Sigmoid colon (tissue), 7 donors: ENCODE results near the gene ENOX2. TPM values are rescaled to one million over a fixed set of nuclear protein-coding genes. Genes with fewer than 3 reads are reported as not detected.
A peak's percentile ranks its signal among the peaks of the same experiment; 100 is the strongest.
"Not testable (repeated sequence)": the region's sequence is repeated elsewhere in the genome, so short reads cannot be mapped to it uniquely, and the experiment has no call there.

Source experiments
- DNase-seq: peaks from one replicate; pipeline ENCODE4 v3.0.0-alpha.2; 2019
- H3K27ac ChIP-seq, 4 donors: fragments of 200-600 bp; sonication (generic); one replicate each; pipeline ENCODE4 v1.5.1; 2016 to 2019; ENCODE audit warnings: mild to moderate bottlenecking in 1 of 4
- H3K27me3 ChIP-seq, 3 donors: fragments of 200-600 bp; sonication (generic); one replicate each; pipeline ENCODE4 v1.5.1; 2019; ENCODE audit warnings: mild to moderate bottlenecking in 1 of 3
- H3K36me3 ChIP-seq, 4 donors: fragments of 200-600 bp; sonication (generic); one replicate each; pipeline ENCODE4 v1.5.1; 2016 to 2019
- H3K4me1 ChIP-seq, 4 donors: fragments of 200-600 bp; sonication (generic); one replicate each; pipeline ENCODE4 v1.5.1; 2017 to 2019
- H3K4me3 ChIP-seq, 4 donors: fragments of 200-600 bp; sonication (generic); one replicate each; pipeline ENCODE4 v1.5.1; 2017 to 2019; ENCODE audit warnings: mild to moderate bottlenecking in 2 of 4, moderate library complexity in 1 of 4
- H3K9me3 ChIP-seq, 4 donors: fragments of 200-600 bp in 3 of 4; sonication (generic) in 3 of 4; one replicate each; pipeline versions ENCODE4 v1.5.1 to v1.6.1; 2013 to 2019
- CTCF ChIP-seq, 4 experiments: fragments of 450-650 bp in 3 of 4; fragments of 200-600 bp in 1 of 4; IDR thresholded peaks; one replicate each; pipeline ENCODE4 v1.5.1; 2016 to 2019; ENCODE audit warnings: antibody characterized with exemption in 4 of 4, mild to moderate bottlenecking in 3 of 4, moderate library complexity in 2 of 4
- EP300 ChIP-seq, 4 donors: sonication (generic); formaldehyde crosslinking; IDR thresholded peaks; one replicate each; pipeline ENCODE4 v1.6.1; 2017; ENCODE audit warnings: antibody characterized with exemption in 4 of 4
- POLR2A ChIP-seq, 2 donors: fragments of 450-650 bp; IDR thresholded peaks; one replicate each; pipeline ENCODE4 v1.6.1; 2016; ENCODE audit warnings: antibody characterized with exemption in 2 of 2, mild to moderate bottlenecking in 2 of 2, moderate library complexity in 2 of 2
- POLR2AphosphoS5 ChIP-seq, 4 donors: sonication (generic); formaldehyde crosslinking; IDR thresholded peaks; one replicate each; pipeline ENCODE4 v1.6.1; 2017; ENCODE audit warnings: antibody characterized with exemption in 4 of 4
- WGBS, 2 donors: extraction: QIAGEN DNeasy Blood & Tissue Kit; methylation state at CpG; one replicate each; pipeline ENCODE4 v1.1.7; 2013; 5-methylcytosine and 5-hydroxymethylcytosine counted together
- intact Hi-C: fragments of 100-400 bp; cut with DNase I; formaldehyde crosslinking; loops from one replicate; pipeline ENCODE4 v1.15.1; 2023
- polyA plus RNA-seq, 3 donors: library from polyadenylated mRNA; stranded (reverse); fragments of 200-250 nt; gene quantifications; one replicate each; pipeline ENCODE4 v1.2.3, GENCODE V29; 2013
- total RNA-seq, 4 donors: library from RNA; depleted of rRNA; stranded (reverse); fragments of >200 nt; gene quantifications; one replicate each; pipeline ENCODE4 v1.1.0, GENCODE V29; 2016
- donor health status: healthy with polysubstance abuse.
- donor health status: Bipolar disorder and iron deficiency.
- donor health status: healthy.

The ENOX2 gene
- total and polyA plus RNA-seq, 7 donors = 2.4 to 28.9 (median 18.8) TPM

- H3K9me3 ChIP-seq = no peaks in the 10 kb centered on the region
- H3K27me3 ChIP-seq = no peaks in the 10 kb centered on the region
- no peaks in the 10 kb centered on the region for H3K36me3 ChIP-seq
- no peak overlapping the region for H3K4me3 ChIP-seq
- 66 to 80% methylated on average over 2 of the region's 2 CpGs for WGBS, 2 donors
- DNase-seq = no peak
- intact Hi-C loops = no loop called here
- H3K4me1 ChIP-seq = no peaks in the 10 kb centered on the region
- H3K27ac ChIP-seq = no peak overlapping the region
- TF ChIP-seq POLR2AphosphoS5 (IDR thresholded peaks at IDR 0.05) (no peak), EP300 (IDR thresholded peaks at IDR 0.05) (no peak), CTCF (IDR thresholded peaks at IDR 0.05) (no peak), POLR2A (IDR thresholded peaks at IDR 0.05) (no peak)
Observed at GRCh38 chrX:130933358-130933757, 30.3 kb upstream of the ENOX2 start.

GRCh38 chrX:130920405-130920804 is 17.4 kb upstream of the ENOX2 start:
- H3K27me3 ChIP-seq, intact Hi-C loops, H3K27ac ChIP-seq, DNase-seq, H3K36me3 ChIP-seq, H3K4me1 ChIP-seq, H3K4me3 ChIP-seq, H3K9me3 ChIP-seq: not testable (repeated sequence)
- 47 to 73% methylated on average over 2 of the region's 2 CpGs for WGBS, 2 donors

GRCh38 chrX:130919676-130920075 is 16.7 kb upstream of the ENOX2 start:
- H3K4me1 ChIP-seq, H3K9me3 ChIP-seq, H3K4me3 ChIP-seq, DNase-seq, H3K27me3 ChIP-seq, intact Hi-C loops, H3K36me3 ChIP-seq, H3K27ac ChIP-seq: not testable (repeated sequence)
- WGBS, 2 donors = 21 to 51% methylated on average over 1 of the region's 1 CpG

GRCh38 chrX:130918498-130918897 is 15.5 kb upstream of the ENOX2 start:
- H3K4me3 ChIP-seq, H3K36me3 ChIP-seq, intact Hi-C loops, H3K27me3 ChIP-seq, DNase-seq, H3K4me1 ChIP-seq, H3K27ac ChIP-seq, H3K9me3 ChIP-seq: not testable (repeated sequence)
- 60 to 68% methylated on average over 2 of the region's 2 CpGs for WGBS, 2 donors

GRCh38 chrX:130916636-130917422 is 13.8 kb upstream of the ENOX2 start:
- WGBS, 2 donors = 22 to 33% methylated on average over 7 of the region's 7 CpGs
- Histone ChIP-seq H3K36me3 (no peaks in the 10 kb centered on the region), H3K9me3 (no peaks in the 10 kb centered on the region), H3K4me3 (no peak overlapping the region), H3K4me1 (no peaks in the 10 kb centered on the region), H3K27me3 (no peaks in the 10 kb centered on the region), H3K27ac (no peak overlapping the region)
- intact Hi-C loops = loop anchor here (2.0 kb wide), 1 partner anchor 340 kb away; no protein-coding TSS in a partner anchor
- DNase-seq = no peak
- TF ChIP-seq POLR2AphosphoS5 (IDR thresholded peaks at IDR 0.05) = no peak
- peak; percentile 35 to 60 (median 56) for TF ChIP-seq CTCF (IDR thresholded peaks at IDR 0.05)

- TF ChIP-seq POLR2A (IDR thresholded peaks at IDR 0.05) = no peak
- TF ChIP-seq EP300 (IDR thresholded peaks at IDR 0.05) = no peak
- no peak for TF ChIP-seq CTCF (IDR thresholded peaks at IDR 0.05)
- TF ChIP-seq POLR2AphosphoS5 (IDR thresholded peaks at IDR 0.05) = no peak
- Histone ChIP-seq H3K4me3 (no peak overlapping the region), H3K9me3 (no peaks in the 10 kb centered on the region), H3K4me1 (no peaks in the 10 kb centered on the region), H3K27ac (no peak overlapping the region), H3K27me3 (no peaks in the 10 kb centered on the region), H3K36me3 (no peaks in the 10 kb centered on the region)
- intact Hi-C loops = loop anchor here (2.0 kb wide), 1 partner anchor 375 kb away; no protein-coding TSS in a partner anchor
- DNase-seq = no peak
Observed at GRCh38 chrX:130915302-130915701, 12.3 kb upstream of the ENOX2 start.
